ENCODE measurements around the gene LENEP. TPM values are rescaled to one million over a fixed set of nuclear protein-coding genes. Genes with fewer than 3 reads are reported as not detected.
A peak's percentile ranks its signal among the peaks of the same experiment; 100 is the strongest.
"Not testable (repeated sequence)": the region's sequence is repeated elsewhere in the genome, so short reads cannot be mapped to it uniquely, and the experiment has no call there.

LENEP gene
- total RNA-seq, 4 donors from 2014 or later: not detected

GRCh38 chr1:154978360-154978759 is 15.0 kb upstream of the LENEP start:
- ATAC-seq (ENCODE audit: low FRiP score) (no peak), DNase-seq (ENCODE audit: low spot score) (no peak)
- TF ChIP-seq CTCF (IDR thresholded peaks at IDR 0.05): no peak

GRCh38 chr1:154982341-154982740 is 11.0 kb upstream of the LENEP start:
- no peak for ATAC-seq (ENCODE audit: low FRiP score)
- no peak for DNase-seq (ENCODE audit: low spot score)
- TF ChIP-seq CTCF (IDR thresholded peaks at IDR 0.05): no peak

GRCh38 chr1:154982897-154983648 is 10.3 kb upstream of the LENEP start, which contains the start of gene FLAD1:
FLAD1 (plus strand) TSS chr1:154983344; CDS start chr1:154983695, 351 bp downstream.
- no peak for TF ChIP-seq CTCF (IDR thresholded peaks at IDR 0.05)
- peak; percentile 89 for DNase-seq (ENCODE audit: low spot score)
- ATAC-seq (ENCODE audit: low FRiP score): peak; percentile 99

- no peak for ATAC-seq (ENCODE audit: low FRiP score)
- no peak for DNase-seq (ENCODE audit: low spot score)
- TF ChIP-seq CTCF (IDR thresholded peaks at IDR 0.05): no peak
Measured at GRCh38 chr1:154983776-154984466, 9.5 kb upstream of the LENEP start.

GRCh38 chr1:154986736-154987135 is 6.7 kb upstream of the LENEP start:
- DNase-seq (ENCODE audit: low spot score); ATAC-seq (ENCODE audit: low FRiP score): not testable (repeated sequence)

GRCh38 chr1:154987326-154987725 is 6.1 kb upstream of the LENEP start:
- DNase-seq (ENCODE audit: low spot score): no peak
- no peak for TF ChIP-seq CTCF (IDR thresholded peaks at IDR 0.05)
- no peak for ATAC-seq (ENCODE audit: low FRiP score)

- DNase-seq (ENCODE audit: low spot score): no peak
- TF ChIP-seq CTCF (IDR thresholded peaks at IDR 0.05): no peak
- ATAC-seq (ENCODE audit: low FRiP score): no peak
Measured at GRCh38 chr1:154988058-154988954, 5.1 kb upstream of the LENEP start.
